Ishikawa (cell line): ENCODE results near the gene SATB1.

Experiments
- CEBPB ChIP-seq: IDR thresholded peaks from 2 replicates; pipeline ENCODE4 v1.6.1; 2012
- CREB1 ChIP-seq: IDR thresholded peaks from 2 replicates; pipeline ENCODE4 v1.6.1; 2012; ENCODE audit warnings: low read depth
- EGR1 ChIP-seq: IDR thresholded peaks from 2 replicates; pipeline ENCODE4 v1.6.1; 2012
- RAD21 ChIP-seq: IDR thresholded peaks from 2 replicates; pipeline ENCODE4 v1.6.1; 2012; ENCODE audit warnings: low read depth
- USF1 ChIP-seq: IDR thresholded peaks from 2 replicates; pipeline ENCODE4 v1.6.1; 2012
- YY1 ChIP-seq: IDR thresholded peaks from 2 replicates; pipeline ENCODE4 v1.6.1; 2012; ENCODE audit warnings: low read depth

DNA sequence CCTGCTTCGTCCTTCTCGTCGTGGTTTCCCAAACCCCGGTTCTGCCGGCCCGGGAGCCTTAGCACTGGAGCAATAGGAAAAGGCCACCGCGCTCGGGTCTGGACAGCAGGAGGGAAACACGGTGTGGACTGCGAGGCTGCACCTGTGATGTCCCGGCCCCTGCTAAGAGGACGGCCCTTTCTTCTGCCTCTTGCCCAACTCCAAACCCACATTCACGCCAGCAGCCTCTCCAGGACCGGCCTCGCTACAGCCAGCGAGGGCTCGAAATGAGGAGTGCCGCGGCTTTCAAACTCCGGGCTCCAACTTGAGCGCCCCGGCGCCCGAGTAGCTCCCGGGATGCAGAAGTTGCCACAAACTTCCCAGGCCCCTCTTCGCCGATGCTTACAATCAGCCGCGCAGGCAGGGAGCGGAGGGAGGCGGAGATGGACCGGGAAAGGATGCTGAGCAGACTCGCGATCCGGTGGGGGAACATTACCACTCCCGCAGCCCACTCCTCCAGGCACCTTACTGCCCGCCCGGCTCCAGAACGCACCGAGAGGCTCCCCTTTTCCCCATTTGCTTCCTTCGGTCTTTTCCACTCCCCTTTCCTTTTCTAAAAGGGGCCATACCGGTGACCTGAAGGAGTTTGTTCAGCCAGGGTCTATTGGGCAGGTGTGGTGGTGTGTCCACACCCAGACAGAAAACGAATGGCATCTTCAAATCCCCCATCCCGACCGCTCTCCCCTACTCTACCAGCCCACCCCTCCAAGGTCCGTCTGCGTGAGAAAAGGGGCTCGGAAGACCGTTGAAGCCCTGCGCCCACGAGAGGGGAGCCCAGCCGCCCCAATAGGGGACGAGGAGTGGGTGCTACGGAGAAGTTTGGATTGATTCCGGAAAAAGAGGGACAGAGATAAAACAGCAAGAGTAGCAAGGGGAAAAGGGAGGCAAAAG, 18.8 kb upstream of the SATB1 start:
- TF ChIP-seq USF1 = no peak
- TF ChIP-seq CEBPB = no peak
- no peak for TF ChIP-seq RAD21
- no peak for TF ChIP-seq EGR1
- no peak for TF ChIP-seq CREB1
- TF ChIP-seq YY1 = no peak
